ENCODE data around the gene ALOX5AP.

DNA sequence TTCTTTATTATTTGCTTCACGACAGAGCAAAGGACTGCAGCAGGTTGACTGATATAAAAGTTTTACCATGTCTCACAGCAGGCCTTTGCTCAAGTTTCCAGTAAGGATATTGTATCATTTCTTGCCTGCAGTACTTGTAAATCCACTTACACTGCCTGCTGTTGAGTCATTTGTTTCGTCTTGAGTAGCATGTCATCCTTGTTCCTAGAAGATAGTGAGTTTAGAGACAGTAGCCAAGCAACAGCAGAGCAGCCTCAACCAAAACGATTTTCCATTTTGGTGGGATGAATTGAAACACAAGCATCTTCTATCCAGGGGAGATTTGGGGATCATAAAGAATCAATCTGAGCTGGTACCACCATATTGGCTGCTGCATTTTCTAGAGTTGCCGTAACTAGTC, 24.0 kb upstream of the ALOX5AP start:
- TF ChIP-seq, protein P1, sequence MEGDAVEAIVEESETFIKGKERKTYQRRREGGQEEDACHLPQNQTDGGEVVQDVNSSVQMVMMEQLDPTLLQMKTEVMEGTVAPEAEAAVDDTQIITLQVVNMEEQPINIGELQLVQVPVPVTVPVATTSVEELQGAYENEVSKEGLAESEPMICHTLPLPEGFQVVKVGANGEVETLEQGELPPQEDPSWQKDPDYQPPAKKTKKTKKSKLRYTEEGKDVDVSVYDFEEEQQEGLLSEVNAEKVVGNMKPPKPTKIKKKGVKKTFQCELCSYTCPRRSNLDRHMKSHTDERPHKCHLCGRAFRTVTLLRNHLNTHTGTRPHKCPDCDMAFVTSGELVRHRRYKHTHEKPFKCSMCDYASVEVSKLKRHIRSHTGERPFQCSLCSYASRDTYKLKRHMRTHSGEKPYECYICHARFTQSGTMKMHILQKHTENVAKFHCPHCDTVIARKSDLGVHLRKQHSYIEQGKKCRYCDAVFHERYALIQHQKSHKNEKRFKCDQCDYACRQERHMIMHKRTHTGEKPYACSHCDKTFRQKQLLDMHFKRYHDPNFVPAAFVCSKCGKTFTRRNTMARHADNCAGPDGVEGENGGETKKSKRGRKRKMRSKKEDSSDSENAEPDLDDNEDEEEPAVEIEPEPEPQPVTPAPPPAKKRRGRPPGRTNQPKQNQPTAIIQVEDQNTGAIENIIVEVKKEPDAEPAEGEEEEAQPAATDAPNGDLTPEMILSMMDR (conservative IDR thresholded peaks at IDR 0.05; ENCODE audit: low read depth, low read length) = no peak
- no peak for TF ChIP-seq EZH2phosphoT487 (IDR thresholded peaks at IDR 0.05; ENCODE audit: borderline replicate concordance, low read length)
- no peak for TF ChIP-seq EZH2 (IDR thresholded peaks at IDR 0.05; ENCODE audit: low read length, unreplicated experiment)

Measured in PC-3 (cell line).